PFSK-1 (cell line): ENCODE measurements around the gene KPTN.
A peak's percentile ranks its signal among the peaks of the same experiment; 100 is the strongest.

Source experiments
- FOXP2 ChIP-seq: optimal IDR thresholded peaks from 2 replicates; pipeline ENCODE3; 2011; ENCODE audit warnings: borderline replicate concordance, control low read depth, inconsistent platforms; ENCODE audit not compliant: insufficient read depth; ENCODE audit errors: extremely low read length, extremely low read depth
- POLR2AphosphoS5 ChIP-seq: IDR thresholded peaks from 2 replicates; pipeline ENCODE4 v1.6.1; 2012; ENCODE audit warnings: low read depth, mild to moderate bottlenecking, control low read depth, low read length, moderate library complexity
- SIN3A ChIP-seq: IDR thresholded peaks from 2 replicates; pipeline ENCODE4 v1.6.1; 2012; ENCODE audit warnings: mild to moderate bottlenecking, low read length, moderate library complexity, borderline replicate concordance; ENCODE audit not compliant: insufficient read depth
- TAF1 ChIP-seq: IDR thresholded peaks from 2 replicates; pipeline ENCODE4 v1.6.1; 2012; ENCODE audit warnings: low read length, control low read depth, borderline replicate concordance; ENCODE audit not compliant: insufficient read depth
- TF ChIP-seq, protein P1 (sequence below), 2 experiments: IDR thresholded peaks; 2 replicates each; pipeline versions ENCODE4 v1.6.1 to v1.8.0; 2011 to 2012; ENCODE audit warnings: low read depth in 2 of 2, low read length in 2 of 2, control low read depth in 1 of 2, inconsistent platforms in 1 of 2, mild to moderate bottlenecking in 1 of 2, moderate library complexity in 1 of 2; ENCODE audit not compliant: insufficient read depth in 1 of 2

DNA sequence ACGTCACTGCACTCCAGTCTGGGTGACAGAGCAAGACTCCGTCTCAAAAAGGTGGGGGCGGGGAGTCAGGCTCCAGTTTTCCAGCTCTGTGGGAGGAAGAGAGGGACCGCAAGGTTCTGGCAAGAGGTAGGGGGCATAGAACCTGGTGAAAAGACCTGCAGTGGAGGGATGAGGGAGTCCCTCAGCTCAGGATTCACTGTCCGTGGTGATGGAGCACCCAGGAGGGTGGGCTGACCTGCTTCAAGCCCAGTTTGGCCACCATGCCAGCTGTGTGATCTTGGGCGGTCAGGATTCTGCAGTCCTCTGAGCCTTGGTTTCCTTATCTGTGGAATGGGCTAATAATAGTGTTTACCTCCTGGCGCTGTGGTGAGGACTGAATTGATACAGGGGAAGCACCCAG lies 33.5 kb downstream of the KPTN start:
- TF ChIP-seq, protein P1, sequence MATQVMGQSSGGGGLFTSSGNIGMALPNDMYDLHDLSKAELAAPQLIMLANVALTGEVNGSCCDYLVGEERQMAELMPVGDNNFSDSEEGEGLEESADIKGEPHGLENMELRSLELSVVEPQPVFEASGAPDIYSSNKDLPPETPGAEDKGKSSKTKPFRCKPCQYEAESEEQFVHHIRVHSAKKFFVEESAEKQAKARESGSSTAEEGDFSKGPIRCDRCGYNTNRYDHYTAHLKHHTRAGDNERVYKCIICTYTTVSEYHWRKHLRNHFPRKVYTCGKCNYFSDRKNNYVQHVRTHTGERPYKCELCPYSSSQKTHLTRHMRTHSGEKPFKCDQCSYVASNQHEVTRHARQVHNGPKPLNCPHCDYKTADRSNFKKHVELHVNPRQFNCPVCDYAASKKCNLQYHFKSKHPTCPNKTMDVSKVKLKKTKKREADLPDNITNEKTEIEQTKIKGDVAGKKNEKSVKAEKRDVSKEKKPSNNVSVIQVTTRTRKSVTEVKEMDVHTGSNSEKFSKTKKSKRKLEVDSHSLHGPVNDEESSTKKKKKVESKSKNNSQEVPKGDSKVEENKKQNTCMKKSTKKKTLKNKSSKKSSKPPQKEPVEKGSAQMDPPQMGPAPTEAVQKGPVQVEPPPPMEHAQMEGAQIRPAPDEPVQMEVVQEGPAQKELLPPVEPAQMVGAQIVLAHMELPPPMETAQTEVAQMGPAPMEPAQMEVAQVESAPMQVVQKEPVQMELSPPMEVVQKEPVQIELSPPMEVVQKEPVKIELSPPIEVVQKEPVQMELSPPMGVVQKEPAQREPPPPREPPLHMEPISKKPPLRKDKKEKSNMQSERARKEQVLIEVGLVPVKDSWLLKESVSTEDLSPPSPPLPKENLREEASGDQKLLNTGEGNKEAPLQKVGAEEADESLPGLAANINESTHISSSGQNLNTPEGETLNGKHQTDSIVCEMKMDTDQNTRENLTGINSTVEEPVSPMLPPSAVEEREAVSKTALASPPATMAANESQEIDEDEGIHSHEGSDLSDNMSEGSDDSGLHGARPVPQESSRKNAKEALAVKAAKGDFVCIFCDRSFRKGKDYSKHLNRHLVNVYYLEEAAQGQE (IDR thresholded peaks at IDR 0.05; ENCODE audit: insufficient read depth in 1 of 2, low read depth in 2 of 2, low read length in 2 of 2) = peak in 1 of 2 experiments; percentile 51; a peak in 1 of 4 replicates
- TF ChIP-seq FOXP2 (no peak), TAF1 (no peak), POLR2AphosphoS5 (no peak), SIN3A (no peak)
